Activated effector memory CD4-positive, alpha-beta T cell treated with Interleukin-2 at 50 U/mL for 16 hours (primary cell): Measurements from ENCODE around the gene TP53BP2.

ENCODE experiments used
- DNase-seq: peaks from one replicate; pipeline ENCODE4 v3.0.0-alpha.2; 2020

TP53BP2 gene

GRCh38 chr1:223792046-223792445, 53.7 kb downstream of the TP53BP2 start:
- no peak for DNase-seq

- no peak for DNase-seq
Observed at GRCh38 chr1:223788746-223789415, 56.9 kb downstream of the TP53BP2 start.

- DNase-seq, result no peak
Observed at GRCh38 chr1:223785808-223786207, 59.9 kb downstream of the TP53BP2 start.

GRCh38 chr1:223784541-223784940, 61.2 kb downstream of the TP53BP2 start:
- no peak for DNase-seq

GRCh38 chr1:223783676-223784075, 62.1 kb downstream of the TP53BP2 start:
- DNase-seq, result no peak

GRCh38 chr1:223780949-223781348, 64.8 kb downstream of the TP53BP2 start:
- no peak for DNase-seq

- no peak for DNase-seq
Observed at GRCh38 chr1:223780318-223780717, 65.4 kb downstream of the TP53BP2 start.

- no peak for DNase-seq
Observed at GRCh38 chr1:223776826-223777454, 68.8 kb downstream of the TP53BP2 start.

GRCh38 chr1:223776075-223776814, 69.5 kb downstream of the TP53BP2 start:
- DNase-seq, result peak; percentile 15

GRCh38 chr1:223775711-223776074, 70.1 kb downstream of the TP53BP2 start:
- DNase-seq, result no peak

- DNase-seq, result no peak
Observed at GRCh38 chr1:223775054-223775453, 70.7 kb downstream of the TP53BP2 start.

- no peak for DNase-seq
Observed at GRCh38 chr1:223774134-223774814, 71.5 kb downstream of the TP53BP2 start.

GRCh38 chr1:223772771-223773160, 73.0 kb downstream of the TP53BP2 start:
- no peak for DNase-seq

GRCh38 chr1:223771814-223772770, 73.7 kb downstream of the TP53BP2 start:
- DNase-seq, result no peak

GRCh38 chr1:223771469-223771813, 74.3 kb downstream of the TP53BP2 start:
- no peak for DNase-seq

- no peak for DNase-seq
Observed at GRCh38 chr1:223770621-223771315, 75.0 kb downstream of the TP53BP2 start.

GRCh38 chr1:223765719-223766340, 79.9 kb downstream of the TP53BP2 start:
- DNase-seq, result no peak

- DNase-seq, result no peak
Observed at GRCh38 chr1:223765036-223765718, 80.6 kb downstream of the TP53BP2 start.

GRCh38 chr1:223763881-223764280, 81.9 kb downstream of the TP53BP2 start:
- DNase-seq, result no peak

GRCh38 chr1:223763251-223763650, 82.5 kb downstream of the TP53BP2 start:
- DNase-seq, result no peak

- DNase-seq, result no peak
Observed at GRCh38 chr1:223761411-223761810, 84.3 kb downstream of the TP53BP2 start.
